ENCODE data around the gene NOL6.

NOL6 gene

DNA sequence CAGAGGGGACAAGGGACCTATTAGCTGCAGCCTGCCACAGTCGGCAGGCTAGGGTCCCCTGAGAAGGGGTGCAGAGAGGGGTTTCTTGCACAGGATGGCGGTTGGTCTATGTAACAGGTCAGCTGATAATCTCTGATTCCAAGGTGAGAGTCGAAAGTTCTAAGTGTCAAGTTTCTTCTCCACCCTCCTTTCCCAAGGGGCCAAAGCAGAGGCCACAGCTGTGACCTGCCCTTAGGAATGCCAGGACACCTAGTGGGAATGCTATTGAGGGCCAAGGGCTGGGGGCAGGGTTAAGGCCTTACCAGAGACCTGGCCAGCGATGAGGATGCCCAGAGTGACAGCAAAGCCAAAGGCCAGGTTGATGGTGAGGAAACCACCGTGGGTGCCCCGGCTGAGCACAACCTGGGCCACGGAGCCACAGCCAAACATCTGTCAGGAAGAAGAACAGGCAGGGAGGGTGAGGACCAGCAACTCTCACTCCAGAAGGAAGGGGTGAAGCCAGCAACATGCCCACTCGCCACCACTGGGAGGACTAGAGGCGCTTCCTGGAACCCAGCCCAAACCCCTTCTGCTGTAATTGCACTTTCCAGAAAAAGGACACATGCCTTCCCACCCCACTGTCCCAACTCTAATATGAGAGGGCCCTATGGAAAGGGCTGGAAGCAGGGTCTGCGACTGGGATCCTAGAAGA lies 30.1 kb downstream of the NOL6 start:
- Histone ChIP-seq H3K9me3 (ENCODE audit: severe bottlenecking) (no peaks in the 10 kb centered on the region), H3K36me3 (ENCODE audit: low read depth) (no peaks in the 10 kb centered on the region), H3K27ac (ENCODE audit: poor library complexity, severe bottlenecking) (peak overlapping the region; percentile 12), H3K4me3 (ENCODE audit: severe bottlenecking) (no peak overlapping the region), H3K4me1 (ENCODE audit: insufficient read depth, poor library complexity, severe bottlenecking) (peaks cover 38% of the 10 kb centered on the region), H3K27me3 (ENCODE audit: insufficient read depth, poor library complexity, severe bottlenecking) (no peaks in the 10 kb centered on the region)
- TF ChIP-seq, protein P1, sequence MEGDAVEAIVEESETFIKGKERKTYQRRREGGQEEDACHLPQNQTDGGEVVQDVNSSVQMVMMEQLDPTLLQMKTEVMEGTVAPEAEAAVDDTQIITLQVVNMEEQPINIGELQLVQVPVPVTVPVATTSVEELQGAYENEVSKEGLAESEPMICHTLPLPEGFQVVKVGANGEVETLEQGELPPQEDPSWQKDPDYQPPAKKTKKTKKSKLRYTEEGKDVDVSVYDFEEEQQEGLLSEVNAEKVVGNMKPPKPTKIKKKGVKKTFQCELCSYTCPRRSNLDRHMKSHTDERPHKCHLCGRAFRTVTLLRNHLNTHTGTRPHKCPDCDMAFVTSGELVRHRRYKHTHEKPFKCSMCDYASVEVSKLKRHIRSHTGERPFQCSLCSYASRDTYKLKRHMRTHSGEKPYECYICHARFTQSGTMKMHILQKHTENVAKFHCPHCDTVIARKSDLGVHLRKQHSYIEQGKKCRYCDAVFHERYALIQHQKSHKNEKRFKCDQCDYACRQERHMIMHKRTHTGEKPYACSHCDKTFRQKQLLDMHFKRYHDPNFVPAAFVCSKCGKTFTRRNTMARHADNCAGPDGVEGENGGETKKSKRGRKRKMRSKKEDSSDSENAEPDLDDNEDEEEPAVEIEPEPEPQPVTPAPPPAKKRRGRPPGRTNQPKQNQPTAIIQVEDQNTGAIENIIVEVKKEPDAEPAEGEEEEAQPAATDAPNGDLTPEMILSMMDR (IDR thresholded peaks at IDR 0.05; ENCODE audit: poor library complexity, severe bottlenecking) = no peak
- no peak for ATAC-seq (ENCODE audit: low read depth)
- no peak for DNase-seq (ENCODE audit: low spot score)

DNA sequence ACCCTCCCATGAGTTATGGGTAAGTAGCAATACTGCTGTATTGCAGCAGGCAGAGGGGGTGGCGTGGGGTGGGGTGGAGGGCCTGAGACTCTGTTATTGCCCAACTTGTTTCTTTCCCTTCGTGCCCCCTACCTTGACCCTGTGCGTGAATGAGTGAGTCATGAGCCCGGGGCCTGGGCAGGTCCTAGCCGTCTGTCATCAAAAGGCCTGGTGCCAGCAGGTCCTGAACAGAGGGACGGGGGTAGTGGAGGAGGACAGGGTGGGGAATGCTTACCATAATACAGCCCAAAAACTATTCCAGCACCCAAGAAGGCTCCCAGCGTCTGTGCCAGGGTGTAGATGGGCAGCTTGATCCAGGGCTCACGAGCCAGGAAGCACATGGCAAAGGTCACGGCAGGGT lies 30.7 kb downstream of the NOL6 start:
- Histone ChIP-seq H3K9me3 (ENCODE audit: severe bottlenecking) (no peaks in the 10 kb centered on the region), H3K4me3 (ENCODE audit: severe bottlenecking) (no peak overlapping the region), H3K27me3 (ENCODE audit: insufficient read depth, poor library complexity, severe bottlenecking) (no peaks in the 10 kb centered on the region), H3K36me3 (ENCODE audit: low read depth) (no peaks in the 10 kb centered on the region), H3K4me1 (ENCODE audit: insufficient read depth, poor library complexity, severe bottlenecking) (peaks cover 38% of the 10 kb centered on the region), H3K27ac (ENCODE audit: poor library complexity, severe bottlenecking) (peak overlapping the region; percentile 12)
- TF ChIP-seq, protein P1 (IDR thresholded peaks at IDR 0.05; ENCODE audit: poor library complexity, severe bottlenecking) = no peak
- ATAC-seq (ENCODE audit: low read depth) (peak; percentile 50), DNase-seq (ENCODE audit: low spot score) (peak; percentile 81)

GRCh38 chr9:33442125-33442524 lies 31.6 kb downstream of the NOL6 start:
- Histone ChIP-seq H3K27ac (ENCODE audit: poor library complexity, severe bottlenecking) (no peak overlapping the region), H3K4me1 (ENCODE audit: insufficient read depth, poor library complexity, severe bottlenecking) (peaks cover 36% of the 10 kb centered on the region), H3K36me3 (ENCODE audit: low read depth) (no peaks in the 10 kb centered on the region), H3K27me3 (ENCODE audit: insufficient read depth, poor library complexity, severe bottlenecking) (no peaks in the 10 kb centered on the region), H3K4me3 (ENCODE audit: severe bottlenecking) (no peak overlapping the region), H3K9me3 (ENCODE audit: severe bottlenecking) (no peaks in the 10 kb centered on the region)
- TF ChIP-seq, protein P1 (IDR thresholded peaks at IDR 0.05; ENCODE audit: poor library complexity, severe bottlenecking) = no peak
- no peak for DNase-seq (ENCODE audit: low spot score)
- ATAC-seq (ENCODE audit: low read depth) = no peak

GRCh38 chr9:33440609-33441008 lies 33.1 kb downstream of the NOL6 start:
- Histone ChIP-seq H3K27me3 (ENCODE audit: insufficient read depth, poor library complexity, severe bottlenecking) (no peaks in the 10 kb centered on the region), H3K27ac (ENCODE audit: poor library complexity, severe bottlenecking) (no peak overlapping the region), H3K4me3 (ENCODE audit: severe bottlenecking) (no peak overlapping the region), H3K4me1 (ENCODE audit: insufficient read depth, poor library complexity, severe bottlenecking) (peaks cover 24% of the 10 kb centered on the region), H3K9me3 (ENCODE audit: severe bottlenecking) (no peaks in the 10 kb centered on the region), H3K36me3 (ENCODE audit: low read depth) (no peaks in the 10 kb centered on the region)
- ATAC-seq (ENCODE audit: low read depth) (no peak), DNase-seq (ENCODE audit: low spot score) (no peak)
- TF ChIP-seq, protein P1 (IDR thresholded peaks at IDR 0.05; ENCODE audit: poor library complexity, severe bottlenecking) = no peak

DNA sequence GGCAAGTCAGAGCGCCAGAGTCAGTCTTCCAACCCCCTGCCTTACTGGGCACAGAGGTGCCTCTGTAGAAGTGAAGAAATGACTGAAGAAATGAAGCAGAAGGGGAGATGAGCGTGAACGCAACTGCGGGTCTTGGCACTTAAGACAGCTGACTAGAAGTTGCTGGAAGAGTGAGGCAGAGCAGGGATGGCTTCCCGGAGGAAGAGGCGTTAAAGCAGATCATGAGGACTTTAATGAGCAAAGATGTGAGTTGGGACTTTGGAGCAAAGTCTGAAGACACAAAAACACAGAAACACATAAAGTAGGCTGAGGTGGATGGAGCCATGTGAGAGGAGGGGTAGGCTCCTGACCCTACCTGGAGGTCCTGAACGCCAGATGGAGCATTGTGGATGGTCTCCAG lies 33.5 kb downstream of the NOL6 start:
- H3K9me3 ChIP-seq (ENCODE audit: severe bottlenecking) = no peaks in the 10 kb centered on the region
- H3K4me3 ChIP-seq (ENCODE audit: severe bottlenecking) = no peak overlapping the region
- ATAC-seq (ENCODE audit: low read depth) = no peak
- peaks cover 20% of the 10 kb centered on the region for H3K4me1 ChIP-seq (ENCODE audit: insufficient read depth, poor library complexity, severe bottlenecking)
- no peak for DNase-seq (ENCODE audit: low spot score)
- H3K27me3 ChIP-seq (ENCODE audit: insufficient read depth, poor library complexity, severe bottlenecking) = no peaks in the 10 kb centered on the region
- H3K27ac ChIP-seq (ENCODE audit: poor library complexity, severe bottlenecking) = no peak overlapping the region
- TF ChIP-seq, protein P1 (IDR thresholded peaks at IDR 0.05; ENCODE audit: poor library complexity, severe bottlenecking) = no peak
- no peaks in the 10 kb centered on the region for H3K36me3 ChIP-seq (ENCODE audit: low read depth)
